H1 (cell line): ENCODE data around the gene NCEH1. TPM values are rescaled to one million over a fixed set of nuclear protein-coding genes. Genes with fewer than 3 reads are reported as not detected.
A peak's percentile ranks its signal among the peaks of the same experiment; 100 is the strongest.

ENCODE experiments used
- CTCF ChIA-PET: fragments of 300-600 bp; sonication (Branson Sonifier 250); formaldehyde crosslinking; loops from one replicate; lab custom pipeline; 2021; ENCODE audit not compliant: partially characterized antibody; lab: Charles Lee
- POLR2A ChIA-PET: fragments of 300-600 bp; sonication (Branson Sonifier 250); formaldehyde crosslinking; loops from one replicate; lab custom pipeline; 2021; ENCODE audit warnings: inconsistent platforms; ENCODE audit not compliant: partially characterized antibody; lab: Charles Lee
- DNase-seq, 2 experiments: peaks; one replicate each; pipeline versions ENCODE4 v3.0.0 to v3.0.0-alpha.2; 2010 to 2022; ENCODE audit warnings: low spot score in 2 of 2, low read depth in 1 of 2, mixed read lengths in 1 of 2
- FAIRE-seq: peaks from 2 replicates; lab custom pipeline; 2011; peaks lifted over from hg19 to GRCh38; lab: Jason Lieb, UNC
- H2AFZ ChIP-seq: 2 replicates; pipeline ENCODE4 v1.8.1; 2012; ENCODE audit warnings: low read length, inconsistent platforms
- H2AK5ac ChIP-seq: 2 replicates; pipeline ENCODE4 v1.6.1; 2013; ENCODE audit warnings: low read depth, low read length
- H2BK120ac ChIP-seq: replicated peaks from 2 replicates; pipeline ENCODE3; 2013; ENCODE audit warnings: low read depth, low read length, inconsistent platforms
- H2BK12ac ChIP-seq: 2 replicates; pipeline ENCODE4 v1.6.1; 2013; ENCODE audit warnings: low read depth, low read length
- H2BK15ac ChIP-seq: 2 replicates; pipeline ENCODE4 v1.6.1; 2013; ENCODE audit warnings: low read length
- H2BK20ac ChIP-seq: 2 replicates; pipeline ENCODE4 v1.6.1; 2013; ENCODE audit warnings: low read length
- H2BK5ac ChIP-seq: 2 replicates; pipeline ENCODE4 v1.6.1; 2013; ENCODE audit warnings: low read depth, low read length
- H3K14ac ChIP-seq: 2 replicates; pipeline ENCODE4 v1.6.1; 2013; ENCODE audit warnings: inconsistent platforms; ENCODE audit not compliant: insufficient read length
- H3K18ac ChIP-seq: 2 replicates; pipeline ENCODE4 v1.6.1; 2013; ENCODE audit warnings: low read length; ENCODE audit errors: extremely low read depth
- H3K23ac ChIP-seq: 2 replicates; pipeline ENCODE4 v1.6.1; 2013; ENCODE audit warnings: inconsistent platforms; ENCODE audit not compliant: insufficient read length
- H3K23me2 ChIP-seq: 2 replicates; pipeline ENCODE4 v1.6.1; 2013; ENCODE audit warnings: low read depth, low read length
- H3K27ac ChIP-seq: 2 replicates; pipeline ENCODE4 v1.6.1; 2011; ENCODE audit warnings: low read depth, low read length, inconsistent platforms
- H3K27me3 ChIP-seq, 4 experiments: replicated peaks in 1 of 4; 1 replicate in 1 of 4; 2 replicates in 3 of 4; pipeline versions ENCODE4 v1.6.1 to v1.8.1; 2011 to 2013; ENCODE audit warnings: low read length in 3 of 4, mild to moderate bottlenecking in 3 of 4, inconsistent platforms in 2 of 4, mixed read lengths in 2 of 4, moderate library complexity in 1 of 4; ENCODE audit not compliant: control insufficient read depth in 3 of 4, insufficient read depth in 3 of 4; ENCODE audit errors: extremely low read depth in 1 of 4
- H3K36me3 ChIP-seq, 4 experiments: 2 replicates each; pipeline versions ENCODE4 v1.6.1 to v1.8.1; 2011 to 2013; ENCODE audit warnings: mild to moderate bottlenecking in 4 of 4, low read length in 3 of 4, moderate library complexity in 2 of 4, control low read depth in 1 of 4, inconsistent platforms in 1 of 4; ENCODE audit not compliant: insufficient read depth in 4 of 4, control insufficient read depth in 2 of 4
- H3K4ac ChIP-seq: replicated peaks from 2 replicates; pipeline ENCODE3; 2013; ENCODE audit warnings: low read length, low read depth, mixed read lengths, inconsistent platforms; ENCODE audit not compliant: insufficient read length
- H3K4me1 ChIP-seq, 4 experiments: replicated peaks in 1 of 4; 1 replicate in 1 of 4; 2 replicates in 3 of 4; pipeline versions ENCODE4 v1.6.1 to v1.8.1; 2011 to 2013; ENCODE audit warnings: low read length in 3 of 4, inconsistent platforms in 2 of 4, mixed read lengths in 1 of 4; ENCODE audit not compliant: insufficient read depth in 4 of 4, control insufficient read depth in 3 of 4
- H3K4me2 ChIP-seq, 2 experiments: 2 replicates each; pipeline versions ENCODE4 v1.6.1 to v1.8.1; 2011 to 2013; ENCODE audit warnings: low read depth in 2 of 2, low read length in 2 of 2, control low read depth in 1 of 2, inconsistent platforms in 1 of 2, mild to moderate bottlenecking in 1 of 2; ENCODE audit not compliant: insufficient read depth in 1 of 2
- H3K4me3 ChIP-seq, 4 experiments: fragments of 200-600, 300-600 bp in 1 of 4; sonication (generic), shearing (Covaris generic), sonication (Bioruptor Twin) in 1 of 4; 2 replicates each; pipeline versions ENCODE4 v1.5.1 to v1.8.1; 2011 to 2016; ENCODE audit warnings: low read length in 4 of 4, low read depth in 3 of 4, control low read depth in 2 of 4, inconsistent platforms in 2 of 4, mild to moderate bottlenecking in 2 of 4, mixed read lengths in 1 of 4, moderate library complexity in 1 of 4; ENCODE audit not compliant: insufficient read depth in 2 of 4; ENCODE audit errors: extremely low read depth in 1 of 4
- H3K56ac ChIP-seq: replicated peaks from 2 replicates; pipeline ENCODE3; 2013; ENCODE audit warnings: low read depth, mild to moderate bottlenecking, mixed read lengths, low read length, inconsistent platforms; ENCODE audit not compliant: insufficient read length
- H3K79me1 ChIP-seq: 2 replicates; pipeline ENCODE4 v1.6.1; 2013; ENCODE audit warnings: low read depth, low read length, control low read depth
- H3K79me2 ChIP-seq, 2 experiments: 2 replicates each; pipeline versions ENCODE4 v1.6.1 to v1.8.1; 2012 to 2013; ENCODE audit warnings: low read length in 2 of 2, mild to moderate bottlenecking in 2 of 2, inconsistent platforms in 1 of 2; ENCODE audit not compliant: insufficient read depth in 2 of 2, control insufficient read depth in 1 of 2
- H3K9ac ChIP-seq, 4 experiments: replicated peaks in 1 of 4; 1 replicate in 1 of 4; 2 replicates in 3 of 4; pipeline versions ENCODE4 v1.6.1 to v1.8.1; 2011 to 2013; ENCODE audit warnings: low read depth in 3 of 4, low read length in 3 of 4, control low read depth in 2 of 4, mild to moderate bottlenecking in 2 of 4, moderate library complexity in 2 of 4, inconsistent platforms in 1 of 4; ENCODE audit errors: extremely low read depth in 1 of 4
- H3K9me3 ChIP-seq, 2 experiments: 2 replicates each; pipeline versions ENCODE4 v1.6.1 to v1.8.1; 2012 to 2013; ENCODE audit warnings: mild to moderate bottlenecking in 2 of 2, moderate library complexity in 2 of 2, control low read depth in 1 of 2, inconsistent platforms in 1 of 2, low read depth in 1 of 2, low read length in 1 of 2, mixed read lengths in 1 of 2; ENCODE audit not compliant: insufficient read depth in 2 of 2
- H4K20me1 ChIP-seq, 2 experiments: replicated peaks in 1 of 2; 2 replicates each; pipeline versions ENCODE3 to v1.8.1; 2011 to 2013; ENCODE audit warnings: inconsistent platforms in 2 of 2, low read length in 2 of 2, mild to moderate bottlenecking in 1 of 2; ENCODE audit not compliant: insufficient read depth in 2 of 2, control insufficient read depth in 1 of 2
- H4K5ac ChIP-seq: 2 replicates; pipeline ENCODE4 v1.6.1; 2013; ENCODE audit warnings: low read length, low read depth, mixed read lengths, inconsistent platforms; ENCODE audit not compliant: insufficient read length
- H4K8ac ChIP-seq: 2 replicates; pipeline ENCODE4 v1.8.0; 2013; ENCODE audit warnings: mild to moderate bottlenecking, moderate library complexity, low read length, inconsistent platforms; ENCODE audit not compliant: insufficient read depth; ENCODE audit errors: extremely low read depth
- H4K91ac ChIP-seq: replicated peaks from 2 replicates; pipeline ENCODE3; 2013; ENCODE audit warnings: low read length, mixed read lengths, inconsistent platforms; ENCODE audit not compliant: insufficient read length
- EP300 ChIP-seq, 2 experiments: IDR thresholded peaks; 1 replicate in 1 of 2; 2 replicates in 1 of 2; pipeline ENCODE4 v1.6.1; 2011 to 2012; ENCODE audit warnings: low read depth in 2 of 2, low read length in 2 of 2, mild to moderate bottlenecking in 2 of 2, borderline replicate concordance in 1 of 2, inconsistent platforms in 1 of 2, moderate library complexity in 1 of 2
- EZH2 ChIP-seq: fragments of 200-600 bp; sonication (generic); IDR thresholded peaks from 2 replicates; pipeline ENCODE4 v1.7.1; 2012; ENCODE audit warnings: low read depth, mild to moderate bottlenecking, moderate library complexity, low read length, inconsistent platforms; ENCODE audit not compliant: severe bottlenecking
- GABPA ChIP-seq: IDR thresholded peaks from 2 replicates; pipeline ENCODE4 v1.6.1; 2011; ENCODE audit warnings: mild to moderate bottlenecking, low read length, moderate library complexity, borderline replicate concordance; ENCODE audit not compliant: insufficient read depth
- JUN ChIP-seq: IDR thresholded peaks from 2 replicates; pipeline ENCODE4 v1.6.1; 2011; ENCODE audit warnings: low read depth, mild to moderate bottlenecking, improper control_type of control experiment, low read length
- POLR2A ChIP-seq, 2 experiments: IDR thresholded peaks; 1 replicate in 1 of 2; 2 replicates in 1 of 2; pipeline ENCODE4 v1.6.1; 2011; ENCODE audit warnings: low read depth in 2 of 2, low read length in 2 of 2, mild to moderate bottlenecking in 2 of 2; ENCODE audit errors: control extremely low read depth in 1 of 2
- RBBP5 ChIP-seq: IDR thresholded peaks from 2 replicates; pipeline ENCODE4 v1.7.1; 2012; ENCODE audit warnings: low read depth, mild to moderate bottlenecking, inconsistent platforms, low read length, moderate library complexity, borderline replicate concordance
- SP2 ChIP-seq: IDR thresholded peaks from 2 replicates; pipeline ENCODE4 v1.6.1; 2012; ENCODE audit warnings: mild to moderate bottlenecking, low read length, inconsistent platforms
- TAF1 ChIP-seq: IDR thresholded peaks from 2 replicates; pipeline ENCODE4 v1.6.1; 2011; ENCODE audit warnings: mild to moderate bottlenecking, low read depth, low read length
- TBP ChIP-seq: IDR thresholded peaks from 2 replicates; pipeline ENCODE4 v1.6.1; 2011; ENCODE audit warnings: low read depth, low read length, improper control_type of control experiment
- WGBS, 2 experiments: shearing (Covaris generic) in 1 of 2; methylation state at CpG; one replicate each; pipeline versions ENCODE4 v1.1.6 to v1.1.7; 2013 to 2015; ENCODE audit warnings: low lambda C conversion rate in 2 of 2, mixed read lengths in 2 of 2, inconsistent platforms in 1 of 2, low coverage in 1 of 2, missing lambda C conversion rate in 1 of 2; ENCODE audit not compliant: insufficient replicate concordance in 2 of 2, insufficient coverage in 1 of 2, insufficient read length in 1 of 2; ENCODE audit errors: extremely low coverage in 1 of 2, missing lambda C conversion rate in 1 of 2; 5-methylcytosine and 5-hydroxymethylcytosine counted together
- polyA plus RNA-seq, 7 experiments: library from polyadenylated mRNA; depleted of rRNA in 3 of 7; stranded (reverse) in 5 of 7; unstranded in 2 of 7; fragments of >200 nt in 5 of 7; fragments of 200-250 nt in 2 of 7; gene quantifications; 1 replicate in 5 of 7; 2 replicates in 1 of 7; 4 replicates in 1 of 7; pipeline versions ENCODE4 v1.2.1 to v1.2.3, GENCODE V29; 2011 to 2013; ENCODE audit warnings: missing spikeins in 2 of 7, mixed read lengths in 2 of 7
- total RNA-seq: library from RNA; stranded (reverse); fragmentation: NEBNext Ultra II Directional; extraction: Animal tissue kit (Norgen Biotek cat#: 25700); gene quantifications from 2 replicates; pipeline ENCODE4 v1.2.1, GENCODE V29; 2021
- TF ChIP-seq, protein P1 (sequence below): IDR thresholded peaks from 2 replicates; pipeline ENCODE4 v1.6.1; 2012; ENCODE audit warnings: inconsistent platforms
- TF ChIP-seq, protein P2 (sequence below): IDR thresholded peaks from 2 replicates; pipeline ENCODE4 v1.6.1; 2012; ENCODE audit warnings: inconsistent platforms

Gene NCEH1
- total and polyA plus RNA-seq, 2 of the 8 experiments (the other 6 are each of a cell fraction or from before 2014, with no cell fraction given) = 2.2 to 6.4 TPM

DNA sequence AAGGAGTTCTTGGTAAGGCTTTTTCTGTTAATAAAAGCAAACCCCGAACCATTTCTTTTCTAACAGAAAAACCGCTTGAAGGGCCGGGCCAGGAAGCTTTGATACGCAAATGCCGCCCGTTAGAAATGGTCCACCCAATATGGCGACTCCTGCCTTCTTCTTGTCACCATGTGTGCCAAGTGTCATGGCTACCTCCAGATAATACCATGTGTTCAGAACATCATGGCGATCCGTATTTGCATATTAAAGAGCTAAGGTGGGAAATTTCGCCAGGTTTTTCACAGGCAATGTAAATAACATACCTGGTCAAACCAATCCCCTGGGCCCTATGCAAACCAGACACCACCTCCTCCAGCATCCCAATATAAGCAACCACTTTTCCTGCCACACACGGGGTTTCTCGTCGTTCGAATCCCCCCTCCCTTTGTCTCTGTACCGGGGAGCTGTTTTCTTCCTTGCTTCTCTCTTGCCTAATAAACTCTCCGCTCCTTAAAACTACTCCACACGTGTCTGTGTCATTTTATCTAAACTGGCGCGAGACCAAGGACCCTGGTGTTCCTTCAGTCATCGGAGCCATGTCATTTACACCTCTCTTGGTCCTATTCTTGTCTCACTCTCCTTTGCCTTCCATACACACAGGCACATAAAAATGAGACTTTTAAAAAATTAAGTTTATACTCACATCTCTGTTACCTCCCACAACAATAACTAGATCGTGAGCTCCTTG is 34.5 kb downstream of the NCEH1 start:
- peak overlapping the region; percentile 89 for H4K91ac ChIP-seq
- no peak overlapping the region for H3K9ac ChIP-seq
- WGBS, 2 experiments = 87% methylated on average over 21 of the region's 21 CpGs; no CpG with 5 or more reads in 1 of the 2 experiments
- no peak overlapping the region for H4K5ac ChIP-seq
- DNase-seq (no peak), FAIRE-seq (no peak)
- no peak overlapping the region for H3K14ac ChIP-seq
- no peak overlapping the region for H3K23ac ChIP-seq
- H3K4ac ChIP-seq = no peak overlapping the region
- no peaks in the 10 kb centered on the region for H3K79me1 ChIP-seq
- H3K4me3 ChIP-seq = no peak overlapping the region
- H3K79me2 ChIP-seq = no peaks in the 10 kb centered on the region
- peak overlapping the region; percentile 7; the same call in 1 of the 2 replicates for H2BK20ac ChIP-seq
- H2BK12ac ChIP-seq = peak overlapping the region; percentile 68
- H2AK5ac ChIP-seq = peak overlapping the region; percentile 79; the same call in 1 of the 2 replicates
- H2BK120ac ChIP-seq = peak overlapping the region; percentile 33
- H4K20me1 ChIP-seq = no peaks in the 10 kb centered on the region
- H2AFZ ChIP-seq = no peak overlapping the region
- no peaks in the 10 kb centered on the region for H3K9me3 ChIP-seq
- no peaks in the 10 kb centered on the region for H3K27me3 ChIP-seq
- H2BK15ac ChIP-seq = no peak overlapping the region
- H2BK5ac ChIP-seq = peak overlapping the region; percentile 1; the same call in 1 of the 2 replicates
- H3K4me1 ChIP-seq = peaks cover 2 to 20% (median 14%) of the 10 kb centered on the region in 4 experiments; a peak in 5 of 7 replicates
- H3K18ac ChIP-seq = no peak overlapping the region; the same call in 1 of the 2 replicates
- CTCF ChIA-PET = interaction anchor here (0.6 to 2.4 kb wide), 17 partner anchors 8 to 1650 kb away, joined by 3 to 10 read pairs (median 4); partner anchors contain the start of genes ECT2, NCEH1 and SLC2A2
- H3K56ac ChIP-seq = no peak overlapping the region
- H4K8ac ChIP-seq = no peak overlapping the region
- no peaks in the 10 kb centered on the region for H3K23me2 ChIP-seq
- H3K4me2 ChIP-seq = no peak overlapping the region
- H3K27ac ChIP-seq = no peak overlapping the region
- POLR2A ChIA-PET = interaction anchor here (1.4 kb wide), 1 partner anchor 17 kb away, joined by 3 read pairs; no protein-coding TSS in a partner anchor
- H3K36me3 ChIP-seq = no peaks in the 10 kb centered on the region
- TF ChIP-seq, protein P1, sequence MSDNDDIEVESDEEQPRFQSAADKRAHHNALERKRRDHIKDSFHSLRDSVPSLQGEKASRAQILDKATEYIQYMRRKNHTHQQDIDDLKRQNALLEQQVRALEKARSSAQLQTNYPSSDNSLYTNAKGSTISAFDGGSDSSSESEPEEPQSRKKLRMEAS = peak; percentile 83
- TF ChIP-seq JUN = no peak
- TF ChIP-seq, protein P2, sequence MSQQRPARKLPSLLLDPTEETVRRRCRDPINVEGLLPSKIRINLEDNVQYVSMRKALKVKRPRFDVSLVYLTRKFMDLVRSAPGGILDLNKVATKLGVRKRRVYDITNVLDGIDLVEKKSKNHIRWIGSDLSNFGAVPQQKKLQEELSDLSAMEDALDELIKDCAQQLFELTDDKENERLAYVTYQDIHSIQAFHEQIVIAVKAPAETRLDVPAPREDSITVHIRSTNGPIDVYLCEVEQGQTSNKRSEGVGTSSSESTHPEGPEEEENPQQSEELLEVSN = peak; percentile 73; the same call in 1 of the 2 replicates
- TF ChIP-seq TBP = no peak
- no peak for TF ChIP-seq GABPA
- TF ChIP-seq EZH2 = no peak
- TF ChIP-seq SP2 = no peak
- no peak for TF ChIP-seq TAF1
- no peak for TF ChIP-seq POLR2A (IDR thresholded peaks at IDR 0.05; ENCODE audit: control extremely low read depth in 1 of 2, low read depth in 2 of 2, low read length in 2 of 2)
- no peak for TF ChIP-seq RBBP5
- no peak for TF ChIP-seq EP300 (IDR thresholded peaks at IDR 0.05; ENCODE audit: borderline replicate concordance in 1 of 2, low read depth in 2 of 2, low read length in 2 of 2)
